GM18526 (cell line): Measurements from ENCODE around the gene HERPUD1.

Experiments
- POLR2A ChIP-seq: IDR thresholded peaks from 3 replicates; pipeline ENCODE4 v1.6.1; 2011; ENCODE audit not compliant: insufficient read length; ENCODE audit errors: extremely low read depth

The HERPUD1 gene

DNA sequence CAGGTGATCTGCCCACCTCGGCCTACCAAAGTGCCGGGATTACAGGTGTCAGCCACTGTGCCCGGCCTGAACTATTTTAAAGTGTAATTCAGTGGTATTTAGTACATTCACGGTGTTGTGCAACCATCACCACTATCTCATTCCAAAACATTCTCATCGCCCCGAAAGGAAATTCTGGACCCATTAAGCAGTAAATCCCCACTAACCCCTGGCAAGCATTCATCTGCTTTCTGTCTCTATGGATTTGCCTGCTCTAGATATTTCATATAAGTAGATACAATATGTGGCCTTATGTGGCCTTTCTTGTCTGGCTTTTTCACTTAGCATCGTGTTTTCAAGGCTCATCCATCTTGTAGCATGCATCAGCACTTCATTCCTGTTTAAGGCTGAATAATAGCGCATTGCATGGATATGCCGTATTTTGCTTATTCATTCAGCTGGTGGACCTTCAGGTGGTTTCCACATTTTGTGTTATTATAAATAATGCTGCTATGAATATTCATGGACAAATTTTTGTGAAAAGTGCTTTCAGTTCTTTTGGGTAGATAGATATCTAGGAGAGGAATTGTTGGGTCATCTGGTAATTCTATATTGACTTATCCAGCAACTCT lies 8.4 kb upstream of the HERPUD1 start:
- TF ChIP-seq POLR2A = no peak

DNA sequence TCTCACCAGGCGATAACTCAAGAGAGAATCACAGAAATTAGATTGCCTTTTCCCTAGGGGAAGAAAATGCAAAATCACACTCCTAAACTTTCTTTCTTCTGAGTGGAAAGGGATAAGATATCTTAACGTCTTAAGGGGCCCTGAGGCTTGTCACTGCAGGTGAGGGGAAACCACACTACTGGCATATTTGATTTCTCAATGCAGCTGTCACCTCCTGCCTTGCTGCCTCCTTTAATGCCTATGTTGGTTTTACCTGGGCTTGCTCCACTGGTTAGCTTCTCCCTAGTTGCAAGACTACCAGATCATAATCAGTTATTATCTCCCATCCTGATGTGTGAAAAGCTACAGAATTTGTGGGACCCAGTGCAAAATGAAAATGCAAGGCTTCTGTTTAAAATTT lies 4.5 kb upstream of the HERPUD1 start:
- no peak for TF ChIP-seq POLR2A

DNA sequence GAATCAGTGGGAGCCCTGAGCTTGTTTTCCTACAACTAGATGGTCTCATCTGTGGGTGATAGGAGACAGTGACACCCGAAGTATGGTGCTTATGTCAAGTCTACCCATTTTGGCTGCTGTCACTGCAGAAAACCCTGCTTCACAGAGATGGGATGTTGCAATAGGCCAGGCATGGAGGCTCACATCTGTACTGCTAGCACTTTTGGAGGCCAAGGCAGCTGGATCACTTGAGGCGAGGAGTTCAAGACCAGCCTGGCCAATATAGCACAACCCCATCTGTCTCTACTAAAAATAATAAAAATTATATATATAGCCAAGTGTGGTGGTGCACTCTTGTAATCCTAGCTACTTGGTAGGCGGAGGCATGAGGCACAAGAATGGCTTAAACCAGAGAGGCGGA lies 2.3 kb upstream of the HERPUD1 start:
- no peak for TF ChIP-seq POLR2A

DNA sequence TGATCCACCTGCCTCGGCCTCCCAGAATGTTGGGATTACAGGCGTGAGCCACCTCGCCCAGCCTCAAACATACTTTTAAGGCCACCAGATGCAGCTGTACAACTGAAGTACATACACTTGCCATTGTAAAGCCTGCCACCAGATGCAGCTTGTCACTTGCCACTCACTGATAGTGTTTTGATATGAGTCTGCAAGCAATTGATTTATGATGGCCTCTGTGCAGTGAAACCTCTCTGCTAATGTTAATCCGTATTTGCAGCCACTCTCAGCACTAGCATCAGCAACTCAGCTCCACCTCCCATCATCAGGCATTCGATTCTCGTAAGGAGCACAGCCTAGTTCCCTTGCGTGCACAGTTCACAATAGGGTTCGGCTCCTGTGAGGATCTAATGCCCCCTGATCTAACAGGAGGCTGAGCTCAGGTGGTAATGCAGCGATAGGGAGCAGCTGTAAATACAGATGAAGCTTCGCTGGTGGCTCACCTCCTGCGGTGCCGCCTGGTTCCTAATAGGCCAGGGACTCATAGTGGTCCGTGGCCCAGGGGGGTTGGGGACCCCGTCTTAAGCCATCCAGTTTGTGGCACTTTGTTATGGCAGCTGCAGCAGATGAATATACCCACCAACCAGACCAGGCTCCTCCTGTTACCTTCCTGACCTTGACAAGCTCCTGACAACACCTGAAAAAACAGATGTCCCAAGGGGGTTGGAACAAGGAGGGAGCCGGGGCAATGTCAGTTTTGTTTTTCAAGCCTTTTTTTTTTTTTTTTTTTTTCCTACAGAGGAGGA lies 1.3 kb upstream of the HERPUD1 start:
- TF ChIP-seq POLR2A = no peak

DNA sequence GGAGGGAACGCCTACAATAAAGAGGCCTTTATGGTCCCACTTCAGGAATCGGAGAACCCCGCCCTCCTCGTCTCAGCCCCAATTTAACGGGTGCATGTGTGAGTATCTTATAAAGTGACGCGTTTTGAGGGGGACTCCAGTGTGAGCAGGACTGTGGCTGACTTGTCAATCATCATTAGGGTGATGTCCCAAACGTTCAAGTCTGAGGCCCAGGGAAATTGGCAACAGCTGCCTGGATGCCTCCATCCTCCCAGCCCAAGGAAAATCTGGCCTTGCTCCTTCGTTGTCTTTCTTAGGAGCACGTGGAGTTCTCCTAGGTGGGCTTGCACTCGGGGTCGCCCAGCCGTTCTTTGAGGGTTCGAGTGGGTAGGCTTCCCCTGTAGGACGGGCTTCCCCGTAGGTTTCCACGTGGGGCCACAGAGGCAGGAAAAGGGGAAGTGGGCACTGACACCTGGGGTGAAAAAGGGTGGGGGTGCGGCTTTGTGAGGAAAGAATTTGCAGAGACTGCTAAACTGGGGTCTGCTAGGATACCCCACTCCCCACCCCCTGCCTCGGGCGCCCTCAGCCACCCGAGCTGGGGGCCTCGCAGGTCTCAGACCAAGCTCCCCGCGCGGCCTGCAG lies 561 bp upstream of the HERPUD1 start:
- TF ChIP-seq POLR2A = no peak

DNA sequence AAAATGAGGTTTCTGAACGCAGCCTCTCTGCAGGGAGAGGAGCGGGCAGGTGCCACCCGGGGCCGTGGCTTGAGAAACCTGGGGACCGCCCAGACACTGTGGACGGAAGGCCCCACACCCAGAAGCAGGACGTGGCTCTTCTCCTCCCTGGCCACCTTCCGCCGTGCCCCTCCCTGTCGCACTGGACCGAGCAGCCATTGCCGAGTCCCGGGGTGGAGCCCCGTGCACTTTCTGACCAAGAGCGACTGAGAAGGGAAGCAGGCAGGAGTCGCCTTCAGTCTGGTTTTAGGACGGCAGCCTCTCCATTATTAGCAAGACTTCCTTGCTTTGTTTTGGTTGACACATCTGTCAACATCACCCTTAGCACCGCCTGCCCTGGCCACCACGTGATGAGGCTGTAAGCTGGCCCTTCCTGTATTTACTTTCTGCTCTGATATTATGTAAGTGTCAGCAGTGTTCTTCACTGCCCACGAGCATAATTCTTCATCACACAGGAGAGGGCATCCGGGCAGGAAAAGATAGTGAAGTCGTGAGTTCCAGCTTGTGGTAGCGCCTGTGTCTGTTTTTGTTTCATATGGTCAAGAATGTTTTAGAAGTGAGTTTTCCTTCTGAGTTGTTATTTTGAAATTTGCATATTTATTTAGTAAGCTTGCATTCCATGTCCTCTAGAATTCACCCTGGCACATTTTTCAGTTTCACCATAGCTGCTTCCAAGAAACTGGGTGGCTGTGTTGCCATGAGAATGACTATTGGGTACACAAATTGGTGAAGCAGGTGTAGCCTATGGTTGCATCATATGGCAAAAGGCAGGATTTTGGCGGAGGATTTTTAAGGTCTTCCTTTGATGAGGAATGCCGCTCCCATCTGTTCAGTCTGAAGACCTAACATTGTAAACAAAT lies 1.0 kb downstream of the HERPUD1 start:
- TF ChIP-seq POLR2A = no peak

DNA sequence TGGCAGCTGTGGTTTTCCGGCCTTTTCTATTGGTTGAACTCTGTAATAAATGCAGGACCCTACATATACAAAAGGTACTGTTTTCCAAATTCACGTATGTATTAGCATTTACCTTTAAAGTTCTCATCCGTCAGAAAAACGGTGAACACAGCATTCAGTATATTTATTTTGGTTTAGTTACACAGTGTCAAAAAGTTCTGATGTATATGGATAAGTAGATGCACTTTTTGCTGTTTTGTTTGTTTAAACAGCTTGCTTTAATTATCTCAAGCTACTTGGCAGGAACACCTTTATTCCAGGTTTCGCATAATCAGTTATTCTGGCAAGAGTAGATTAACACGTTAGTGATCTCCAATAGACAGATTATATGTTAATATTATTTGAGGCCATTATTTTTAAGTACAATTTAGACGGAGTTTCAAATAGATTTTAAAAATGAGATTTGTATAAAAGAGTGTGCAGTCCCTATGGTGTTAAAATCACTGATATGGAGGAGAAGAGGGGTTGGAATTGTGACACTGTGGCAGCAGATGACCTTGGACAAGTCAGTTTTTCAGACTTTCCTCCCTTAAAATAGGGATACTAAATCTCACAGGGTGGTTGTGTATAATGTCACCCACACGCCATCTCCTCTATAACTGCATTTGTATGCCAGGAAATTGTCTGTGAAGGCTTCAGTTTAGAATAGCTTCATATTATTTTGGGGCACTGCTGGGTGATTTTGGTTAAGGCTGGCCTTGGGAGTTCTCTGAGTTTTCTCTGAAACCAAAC lies 2.1 kb downstream of the HERPUD1 start:
- TF ChIP-seq POLR2A = no peak

DNA sequence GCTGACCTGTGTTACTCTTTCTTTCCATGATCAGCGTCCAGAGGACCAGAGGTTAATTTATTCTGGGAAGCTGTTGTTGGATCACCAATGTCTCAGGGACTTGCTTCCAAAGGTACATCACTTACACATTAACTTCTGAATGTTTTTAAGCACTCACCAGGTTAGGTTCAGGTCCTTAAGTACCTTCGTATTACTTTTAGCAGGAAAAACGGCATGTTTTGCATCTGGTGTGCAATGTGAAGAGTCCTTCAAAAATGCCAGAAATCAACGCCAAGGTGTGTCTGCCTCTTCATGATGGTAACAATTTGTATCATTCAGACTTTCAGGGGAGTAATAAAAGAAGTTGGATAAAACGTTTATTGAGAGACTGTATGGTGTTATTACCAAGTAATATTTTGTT lies 3.3 kb downstream of the HERPUD1 start:
- no peak for TF ChIP-seq POLR2A

DNA sequence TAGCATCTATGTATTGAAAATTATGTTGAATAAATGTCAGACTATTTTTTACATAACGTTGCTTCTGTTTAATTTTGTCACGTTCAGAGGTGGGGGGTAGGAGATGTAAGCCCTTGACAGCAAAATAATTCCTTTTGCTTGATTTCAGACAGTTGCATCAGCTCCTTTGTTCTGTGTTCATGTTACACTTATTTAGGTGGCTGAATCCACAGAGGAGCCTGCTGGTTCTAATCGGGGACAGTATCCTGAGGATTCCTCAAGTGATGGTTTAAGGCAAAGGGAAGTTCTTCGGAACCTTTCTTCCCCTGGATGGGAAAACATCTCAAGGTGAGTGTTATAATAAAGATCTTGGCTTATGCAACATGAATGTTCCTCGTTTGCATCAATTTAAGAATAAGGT lies 4.5 kb downstream of the HERPUD1 start:
- no peak for TF ChIP-seq POLR2A

DNA sequence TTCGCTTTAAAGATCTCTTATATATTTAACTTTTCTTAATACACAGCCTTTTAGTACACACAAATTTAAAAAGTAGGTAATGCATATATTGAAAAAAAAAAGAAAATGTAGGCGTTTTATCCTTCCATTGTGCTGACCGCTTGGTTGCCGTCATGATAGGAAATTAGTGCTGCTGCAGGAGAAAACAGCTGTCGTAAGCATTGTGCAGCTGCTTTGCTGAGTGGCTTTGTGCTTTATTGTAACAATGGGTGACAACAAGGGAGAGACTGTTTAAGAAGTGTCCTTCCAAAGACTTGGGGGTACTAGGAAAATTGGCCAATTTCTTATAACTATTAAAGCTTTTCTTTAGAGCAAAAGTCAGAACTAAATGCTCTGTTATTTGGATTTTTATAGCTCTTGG lies 5.0 kb downstream of the HERPUD1 start:
- TF ChIP-seq POLR2A = no peak

DNA sequence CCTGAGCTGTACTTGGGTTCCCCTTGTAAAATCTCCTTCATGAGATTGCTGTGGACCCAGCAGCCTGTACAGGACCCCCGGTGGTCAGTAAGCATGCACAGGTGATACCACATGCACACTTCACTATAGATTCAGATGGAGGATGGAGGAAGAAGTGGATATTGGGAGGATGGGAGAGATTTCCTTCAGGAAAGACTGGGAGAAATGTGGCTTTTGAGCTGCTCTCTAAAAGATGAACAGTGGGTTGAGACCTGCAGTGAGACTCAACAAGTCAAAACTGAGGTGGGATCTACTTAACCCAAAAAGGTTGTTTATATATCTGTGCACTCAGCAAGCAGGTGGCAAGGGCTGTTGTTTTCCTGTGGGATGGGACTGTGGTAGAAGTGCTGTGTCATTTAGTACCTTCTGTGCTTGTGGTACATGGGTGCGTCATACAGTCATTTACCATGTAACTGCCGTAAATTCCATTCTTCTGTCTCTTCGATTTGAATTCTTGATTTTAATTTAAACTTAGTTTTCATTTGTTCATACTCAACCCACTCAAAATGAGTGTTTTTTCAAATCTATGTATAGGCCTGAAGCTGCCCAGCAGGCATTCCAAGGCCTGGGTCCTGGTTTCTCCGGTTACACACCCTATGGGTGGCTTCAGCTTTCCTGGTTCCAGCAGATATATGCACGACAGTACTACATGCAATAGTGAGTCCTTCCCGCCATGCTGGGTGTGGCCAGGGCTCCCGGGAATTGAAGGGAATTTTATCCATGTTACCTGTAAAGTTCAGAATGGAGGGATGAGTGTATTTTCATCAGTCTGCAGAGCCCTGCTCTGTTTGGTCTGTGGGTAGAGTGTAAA lies 6.9 kb downstream of the HERPUD1 start:
- peak; percentile 30 for TF ChIP-seq POLR2A

DNA sequence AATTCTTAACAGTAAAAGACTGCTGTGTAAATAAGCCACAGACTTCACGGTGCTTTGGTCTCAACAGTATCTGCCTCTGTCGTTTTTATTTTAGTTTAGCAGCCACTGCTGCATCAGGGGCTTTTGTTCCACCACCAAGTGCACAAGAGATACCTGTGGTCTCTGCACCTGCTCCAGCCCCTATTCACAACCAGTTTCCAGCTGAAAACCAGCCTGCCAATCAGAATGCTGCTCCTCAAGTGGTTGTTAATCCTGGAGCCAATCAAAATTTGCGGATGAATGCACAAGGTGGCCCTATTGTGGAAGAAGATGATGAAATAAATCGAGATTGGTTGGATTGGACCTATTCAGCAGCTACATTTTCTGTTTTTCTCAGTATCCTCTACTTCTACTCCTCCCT lies 7.9 kb downstream of the HERPUD1 start:
- no peak for TF ChIP-seq POLR2A

DNA sequence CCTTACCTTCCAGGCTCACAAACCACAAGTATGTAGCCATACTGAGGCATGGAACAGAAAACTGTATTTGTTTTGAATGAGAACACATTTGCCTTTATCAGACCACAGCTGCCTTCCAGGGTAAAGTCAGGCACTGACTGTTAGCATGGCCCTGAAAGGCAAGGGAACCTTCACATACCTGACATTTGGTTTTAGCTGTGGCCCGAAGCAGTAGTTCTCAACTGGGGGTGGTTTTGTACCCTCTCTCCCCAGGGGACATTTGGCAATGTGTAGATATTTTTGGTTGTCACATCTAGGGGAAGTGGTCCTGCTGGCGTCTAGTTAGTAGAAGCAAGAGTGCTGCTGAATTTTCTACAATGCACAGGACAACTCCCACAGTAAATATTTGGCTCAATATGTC lies 9.2 kb downstream of the HERPUD1 start:
- TF ChIP-seq POLR2A = no peak

DNA sequence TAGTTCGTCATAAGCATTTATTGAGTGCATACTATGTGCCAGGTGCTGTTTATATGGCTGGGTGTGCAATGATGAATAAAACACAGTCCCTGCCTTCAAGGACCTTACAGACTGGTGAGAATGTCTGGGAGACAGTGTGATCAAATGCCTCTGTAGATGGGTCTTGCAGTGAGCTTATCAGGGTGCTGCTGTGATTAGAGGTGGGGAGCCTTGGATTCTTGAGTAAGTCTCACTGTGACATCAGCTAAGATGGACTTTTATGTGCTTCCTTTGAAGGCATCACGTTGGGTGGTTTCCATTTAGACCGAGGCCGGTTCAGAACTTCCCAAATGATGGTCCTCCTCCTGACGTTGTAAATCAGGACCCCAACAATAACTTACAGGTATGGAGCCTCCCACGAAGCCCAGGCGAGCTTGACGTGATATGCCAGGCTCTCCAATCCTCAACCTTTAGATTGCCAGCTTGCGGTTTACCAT lies 10.0 kb downstream of the HERPUD1 start:
- TF ChIP-seq POLR2A = peak; percentile 33
